LoVo (cell line): Measurements from ENCODE around the gene TPK1.

ENCODE experiments used
- DNase-seq: peaks from one replicate; pipeline ENCODE4 v3.0.0-alpha.2; 2016; ENCODE audit warnings: low spot score

TPK1 gene

DNA sequence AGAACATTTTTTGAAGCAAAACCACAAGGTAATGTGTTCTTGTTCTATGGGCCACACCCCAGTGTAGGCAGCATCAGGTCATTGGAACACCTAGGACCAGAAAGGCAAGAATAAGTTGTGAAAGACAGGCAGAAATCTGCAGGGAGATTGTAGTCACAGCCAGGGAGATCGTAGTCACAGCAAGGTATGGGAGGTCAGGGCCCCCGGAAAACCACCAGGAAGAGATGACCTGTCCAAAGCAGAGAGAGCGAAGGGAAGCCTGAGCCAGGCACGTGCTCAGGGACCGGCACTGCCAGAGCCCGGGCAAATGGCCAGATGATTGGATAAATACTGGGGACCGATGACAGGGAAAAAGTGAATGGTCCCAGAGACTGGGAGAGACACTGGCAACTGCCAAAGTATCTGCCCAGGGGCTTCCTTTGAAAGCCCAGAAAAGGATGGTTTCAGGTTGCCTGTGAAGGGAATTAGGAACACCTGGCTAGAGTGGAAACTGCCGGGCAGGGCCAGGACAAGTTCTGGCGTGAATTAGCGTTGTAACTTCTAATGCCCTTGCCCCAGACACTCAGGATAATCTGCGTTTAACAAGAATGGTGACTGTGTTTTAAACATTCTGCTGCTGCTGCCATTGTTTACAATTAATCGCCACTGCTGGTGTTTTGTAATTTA is 428.5 kb downstream of the TPK1 start:
- no peak for DNase-seq

DNA sequence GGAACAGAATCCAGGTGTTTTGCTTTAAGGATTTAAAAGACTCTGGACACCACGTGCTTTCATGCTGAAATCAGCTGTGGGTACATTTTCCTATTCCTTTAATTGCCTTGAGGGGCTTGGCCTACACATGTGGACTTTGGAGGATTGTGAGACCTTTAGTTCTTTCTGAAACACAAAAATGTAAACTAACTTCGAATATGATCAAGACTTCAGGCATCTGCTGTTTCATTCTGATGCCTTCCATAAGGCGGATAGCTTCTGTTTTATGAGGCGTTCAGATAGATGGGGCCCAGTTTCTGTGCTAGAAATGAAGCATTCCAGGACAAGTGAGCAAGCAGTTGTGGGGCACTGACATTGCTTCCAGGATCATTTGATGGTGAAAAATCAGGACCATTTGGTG is 430.9 kb downstream of the TPK1 start:
- DNase-seq, result no peak

DNA sequence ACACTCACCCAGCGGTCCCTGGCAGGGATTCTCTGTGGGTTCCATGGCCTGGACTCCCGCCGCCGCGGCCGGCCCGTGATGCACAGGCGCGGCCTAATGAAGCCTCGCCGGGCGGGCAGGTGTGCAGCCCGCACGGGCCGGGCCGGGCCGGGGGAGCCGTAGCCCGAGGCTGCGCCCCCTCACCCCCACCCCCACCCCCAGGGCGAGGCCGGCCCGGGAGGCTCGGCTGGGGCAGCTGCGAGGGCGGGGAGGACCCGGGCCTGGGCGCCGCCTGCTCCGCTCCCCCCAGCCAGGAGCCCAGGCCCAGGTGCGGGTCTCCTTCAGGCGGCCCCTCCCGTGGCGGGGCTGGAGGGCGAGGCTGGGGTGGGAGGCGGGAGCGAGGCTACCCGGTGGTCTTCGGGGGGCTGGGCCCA is 432.2 kb downstream of the TPK1 start, which contains the start of gene NOBOX:
NOBOX (minus strand) TSS at position 45 of the 413 bp plus-strand sequence.
- DNase-seq, result no peak

DNA sequence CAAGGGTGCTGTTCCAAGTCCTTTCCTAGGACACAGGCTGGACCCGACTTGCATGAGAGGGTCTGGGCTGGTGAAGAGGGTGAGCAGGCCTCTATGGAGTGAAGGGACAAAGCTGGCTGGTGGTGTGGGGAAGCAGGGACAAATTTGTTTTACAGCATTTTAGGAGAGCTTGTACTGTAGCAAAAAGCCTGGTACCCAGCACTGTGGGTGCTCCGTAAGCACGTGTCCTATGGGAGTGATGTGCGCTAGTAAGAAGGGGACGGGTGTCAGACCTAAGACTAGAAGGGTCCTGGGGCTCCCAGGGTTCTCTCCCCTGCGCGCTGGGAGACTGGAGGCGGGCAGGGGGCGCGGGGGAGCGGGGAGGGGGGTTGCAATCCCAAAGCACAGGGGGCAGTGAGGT is 432.8 kb downstream of the TPK1 start:
- no peak for DNase-seq
